GM23338 (cell line): ENCODE data around the gene DIAPH1. TPM values are rescaled to one million over a fixed set of nuclear protein-coding genes. Genes with fewer than 3 reads are reported as not detected.

ENCODE experiments used
- ATAC-seq: fragments of 200-7000 bp; cut with Tn5 transposase; 3 replicates; pipeline ENCODE4 v1.9.1; 2020
- DNase-seq: peaks from one replicate; pipeline ENCODE4 v3.0.0-alpha.2; 2015; ENCODE audit warnings: low spot score
- H2AFZ ChIP-seq: fragments of 200-600 bp; sonication (generic); 2 replicates; pipeline ENCODE4 v1.8.0; 2016; ENCODE audit warnings: antibody characterized with exemption, mild to moderate bottlenecking, moderate library complexity
- H3F3A ChIP-seq: fragments of 200-600 bp; sonication (generic); replicated peaks from 2 replicates; pipeline ENCODE4 v1.8.0; 2017; ENCODE audit warnings: antibody characterized with exemption, mixed run types, low read depth
- H3K27ac ChIP-seq: fragments of 200-600 bp; sonication (generic); 2 replicates; pipeline ENCODE4 v1.6.1; 2016; ENCODE audit warnings: low read depth
- H3K27me3 ChIP-seq: fragments of 200-600 bp; sonication (generic); 2 replicates; pipeline ENCODE4 v1.8.0; 2016; ENCODE audit warnings: mild to moderate bottlenecking, mixed run types, moderate library complexity; ENCODE audit not compliant: insufficient read depth
- H3K36me3 ChIP-seq: fragments of 200-600 bp; sonication (generic); 2 replicates; pipeline ENCODE4 v1.8.0; 2016; ENCODE audit warnings: mild to moderate bottlenecking; ENCODE audit not compliant: insufficient read depth
- H3K4me1 ChIP-seq: fragments of 200-600 bp; sonication (generic); 2 replicates; pipeline ENCODE4 v1.8.0; 2016; ENCODE audit warnings: mild to moderate bottlenecking, moderate library complexity; ENCODE audit not compliant: insufficient read depth
- H3K4me2 ChIP-seq: fragments of 200-600 bp; sonication (generic); 2 replicates; pipeline ENCODE4 v1.7.1; 2017; ENCODE audit warnings: mixed run types
- H3K4me3 ChIP-seq: fragments of 200-600 bp; sonication (generic); 2 replicates; pipeline ENCODE4 v1.6.1; 2016; ENCODE audit warnings: mixed run types
- H3K79me2 ChIP-seq: fragments of 200-600 bp; sonication (generic); replicated peaks from 2 replicates; pipeline ENCODE4 v1.8.0; 2017; ENCODE audit warnings: mild to moderate bottlenecking; ENCODE audit not compliant: insufficient read depth
- H3K9me2 ChIP-seq: fragments of 200-600 bp; sonication (generic); 2 replicates; pipeline ENCODE4 v1.8.0; 2017; ENCODE audit not compliant: insufficient read depth
- H4K20me1 ChIP-seq: fragments of 200-600 bp; sonication (generic); replicated peaks from 2 replicates; pipeline ENCODE4 v1.8.0; 2017; ENCODE audit warnings: mild to moderate bottlenecking; ENCODE audit not compliant: insufficient read depth
- H3K27ac Mint-ChIP-seq: 2 replicates; pipeline ENCODE4 v1.8.0; 2020; ENCODE audit warnings: inconsistent platforms, mild to moderate bottlenecking, moderate library complexity, mixed read lengths
- H3K27me3 Mint-ChIP-seq: 3 replicates; pipeline ENCODE4 v1.8.0; 2022; ENCODE audit warnings: low read depth, mild to moderate bottlenecking, moderate library complexity, mixed read lengths, inconsistent platforms; ENCODE audit not compliant: insufficient read depth, poor library complexity
- H3K36me3 Mint-ChIP-seq: 3 replicates; pipeline ENCODE4 v1.8.0; 2021; ENCODE audit warnings: low read depth, mild to moderate bottlenecking, inconsistent platforms, moderate library complexity, mixed read lengths
- H3K4me1 Mint-ChIP-seq: 3 replicates; pipeline ENCODE4 v1.8.0; 2020; ENCODE audit warnings: mild to moderate bottlenecking, inconsistent platforms, mixed read lengths
- H3K4me3 Mint-ChIP-seq: 3 replicates; pipeline ENCODE4 v1.8.0; 2021; ENCODE audit warnings: moderate library complexity, mild to moderate bottlenecking, inconsistent platforms, mixed read lengths
- H3K9me3 Mint-ChIP-seq: 3 replicates; pipeline ENCODE4 v1.8.0; 2020; ENCODE audit warnings: moderate library complexity, mild to moderate bottlenecking, inconsistent platforms, mixed read lengths
- CTCF ChIP-seq, 2 experiments: fragments of 200-600 bp in 1 of 2; sonication (generic) in 1 of 2; conservative IDR thresholded peaks; 2 replicates each; pipeline versions ENCODE4 v1.5.1 to v1.6.1; 2016 to 2017; ENCODE audit warnings: antibody characterized with exemption in 2 of 2, low read depth in 2 of 2, mild to moderate bottlenecking in 2 of 2, moderate library complexity in 1 of 2
- EZH2 ChIP-seq: fragments of 200-600 bp; sonication (generic); IDR thresholded peaks from one replicate; pipeline ENCODE4 v1.8.0; 2017; ENCODE audit warnings: antibody characterized with exemption, mild to moderate bottlenecking, low read depth; ENCODE audit not compliant: unreplicated experiment
- EZH2phosphoT487 ChIP-seq: fragments of 200-600 bp; sonication (generic); IDR thresholded peaks from one replicate; pipeline ENCODE4 v1.8.1; 2018; ENCODE audit warnings: antibody characterized with exemption; ENCODE audit not compliant: unreplicated experiment
- JUNB ChIP-seq: IDR thresholded peaks from one replicate; pipeline ENCODE4 v1.6.1; 2016; ENCODE audit warnings: antibody characterized with exemption; ENCODE audit not compliant: unreplicated experiment
- POLR2AphosphoS5 ChIP-seq: IDR thresholded peaks from 2 replicates; pipeline ENCODE4 v1.6.1; 2016; ENCODE audit warnings: antibody characterized with exemption, low read depth
- REST ChIP-seq: IDR thresholded peaks from one replicate; pipeline ENCODE4 v1.6.1; 2018; ENCODE audit warnings: antibody characterized with exemption; ENCODE audit not compliant: unreplicated experiment
- STAT1 ChIP-seq: IDR thresholded peaks from one replicate; pipeline ENCODE4 v1.6.1; 2016; ENCODE audit warnings: antibody characterized with exemption; ENCODE audit not compliant: unreplicated experiment
- ZNF114 ChIP-seq: fragments of 250-450 bp; sonication (Bioruptor Pico); IDR thresholded peaks from 2 replicates; pipeline ENCODE4 v1.5.0; 2020; ENCODE audit warnings: mild to moderate bottlenecking, moderate library complexity
- polyA plus RNA-seq: library from polyadenylated mRNA; unstranded; fragments of >200 nt; fragmentation: Nextera tagmentation; extraction: Ambion mirVana; gene quantifications from 2 replicates; pipeline ENCODE4 v1.2.1, GENCODE V29; 2016
- total RNA-seq: library from RNA; depleted of rRNA; stranded (reverse); fragments of >200 nt; shearing (Covaris generic); gene quantifications from 2 replicates; pipeline ENCODE4 v1.2.3, GENCODE V29; 2014

DIAPH1 gene
- total and polyA plus RNA-seq, 2 experiments from 2014 or later, result 42.9 to 104 TPM

GRCh38 chr5:141647851-141648250 lies 29.1 kb upstream of the DIAPH1 start:
- H3K9me3 Mint-ChIP-seq, result no peaks in the 10 kb centered on the region
- no peaks in the 10 kb centered on the region; the same call in 1 of the 2 replicates for H4K20me1 ChIP-seq
- no peak overlapping the region for H3K4me2 ChIP-seq
- H3K4me3 Mint-ChIP-seq, result no peak overlapping the region
- H3K27ac ChIP-seq, result no peak overlapping the region
- peaks cover 26% of the 10 kb centered on the region for H3K36me3 Mint-ChIP-seq
- no peaks in the 10 kb centered on the region for H3K27me3 ChIP-seq
- TF ChIP-seq EZH2 (no peak), STAT1 (no peak), POLR2AphosphoS5 (no peak), JUNB (no peak), REST (no peak)
- no peak overlapping the region for H3K4me3 ChIP-seq
- peaks cover 12% of the 10 kb centered on the region for H3F3A ChIP-seq
- H3K9me2 ChIP-seq, result no peaks in the 10 kb centered on the region
- no peaks in the 10 kb centered on the region; the same call in 1 of the 2 replicates for H3K36me3 ChIP-seq
- no peaks in the 10 kb centered on the region for H3K79me2 ChIP-seq
- H3K4me1 ChIP-seq, result peaks cover 19% of the 10 kb centered on the region
- H3K4me1 Mint-ChIP-seq, result peaks cover 29% of the 10 kb centered on the region
- peaks cover 12% of the 10 kb centered on the region for H3K27me3 Mint-ChIP-seq
- no peak for ATAC-seq
- DNase-seq, result no peak
- no peak overlapping the region for H2AFZ ChIP-seq
- no peak overlapping the region for H3K27ac Mint-ChIP-seq

- H3K9me3 Mint-ChIP-seq, result no peaks in the 10 kb centered on the region
- DNase-seq, result no peak
- no peak for TF ChIP-seq EZH2phosphoT487
- no peak for TF ChIP-seq ZNF114 (CRISPR knock-in tag)
- TF ChIP-seq EZH2, result no peak
- no peak for TF ChIP-seq STAT1
- no peak for TF ChIP-seq REST
- TF ChIP-seq CTCF (conservative IDR thresholded peaks at IDR 0.05; ENCODE audit: low read depth in 2 of 2), result no peak
- no peak for TF ChIP-seq POLR2AphosphoS5
- Histone ChIP-seq H3K4me3 (no peak overlapping the region), H3K27ac (no peak overlapping the region), H3K4me1 (peaks cover 17% of the 10 kb centered on the region), H3F3A (peaks cover 8% of the 10 kb centered on the region), H3K36me3 (no peaks in the 10 kb centered on the region; the same call in 1 of the 2 replicates), H4K20me1 (no peaks in the 10 kb centered on the region; the same call in 1 of the 2 replicates), H3K4me2 (no peak overlapping the region), H3K27me3 (no peaks in the 10 kb centered on the region), H2AFZ (no peak overlapping the region), H3K79me2 (no peaks in the 10 kb centered on the region), H3K9me2 (no peaks in the 10 kb centered on the region)
- peaks cover 30% of the 10 kb centered on the region for H3K36me3 Mint-ChIP-seq
- H3K27me3 Mint-ChIP-seq, result peaks cover 12% of the 10 kb centered on the region
- peaks cover 24% of the 10 kb centered on the region for H3K4me1 Mint-ChIP-seq
- H3K27ac Mint-ChIP-seq, result no peak overlapping the region
- H3K4me3 Mint-ChIP-seq, result no peak overlapping the region
- ATAC-seq, result no peak
Measured at GRCh38 chr5:141647242-141647641, 28.4 kb upstream of the DIAPH1 start.
